HEK293 (cell line): ENCODE results near the gene RASSF5.

Experiments
- BCL11A ChIP-seq: fragments of 450-650 bp; formaldehyde crosslinking; IDR thresholded peaks from 2 replicates; pipeline ENCODE4 v1.5.1; 2016; ENCODE audit warnings: low read depth, missing biosample characterization, missing genetic modification characterization
- EGR2 ChIP-seq: fragments of 450-650 bp; formaldehyde crosslinking; IDR thresholded peaks from 2 replicates; pipeline ENCODE4 v1.5.1; 2016; ENCODE audit warnings: low read depth, missing biosample characterization, missing genetic modification characterization
- FEZF1 ChIP-seq: fragments of 450-650 bp; formaldehyde crosslinking; IDR thresholded peaks from 2 replicates; pipeline ENCODE4 v1.5.1; 2016; ENCODE audit warnings: missing biosample characterization, missing genetic modification characterization
- GLIS2 ChIP-seq: fragments of 450-650 bp; formaldehyde crosslinking; IDR thresholded peaks from 2 replicates; pipeline ENCODE4 v1.5.1; 2016; ENCODE audit warnings: missing biosample characterization, missing genetic modification characterization
- HOXD13 ChIP-seq: sonication (generic); formaldehyde crosslinking; IDR thresholded peaks from 2 replicates; pipeline ENCODE4 v1.8.0; 2022; ENCODE audit warnings: missing genetic modification reagents, borderline replicate concordance
- KLF17 ChIP-seq: fragments of 450-650 bp; formaldehyde crosslinking; IDR thresholded peaks from 2 replicates; pipeline ENCODE4 v1.5.1; 2016; ENCODE audit warnings: missing biosample characterization, missing genetic modification characterization
- MEIS1 ChIP-seq: sonication (generic); formaldehyde crosslinking; IDR thresholded peaks from 2 replicates; pipeline ENCODE4 v1.8.1; 2022; ENCODE audit warnings: missing genetic modification reagents, mild to moderate bottlenecking, borderline replicate concordance
- PRDM1 ChIP-seq: fragments of 450-650 bp; formaldehyde crosslinking; IDR thresholded peaks from 2 replicates; pipeline ENCODE4; 2016; ENCODE audit warnings: missing biosample characterization, missing genetic modification characterization
- PRDM4 ChIP-seq: fragments of 450-650 bp; formaldehyde crosslinking; IDR thresholded peaks from 2 replicates; pipeline ENCODE4 v1.5.1; 2017; ENCODE audit warnings: missing biosample characterization, missing genetic modification characterization
- PRDM6 ChIP-seq: fragments of 450-650 bp; formaldehyde crosslinking; IDR thresholded peaks from 2 replicates; pipeline ENCODE4 v1.5.1; 2017; ENCODE audit warnings: missing biosample characterization, missing genetic modification characterization
- SP3 ChIP-seq: fragments of 450-650 bp; formaldehyde crosslinking; IDR thresholded peaks from 2 replicates; pipeline ENCODE4 v1.5.1; 2016; ENCODE audit warnings: missing biosample characterization, missing genetic modification characterization
- ZBTB44 ChIP-seq: fragments of 450-650 bp; IDR thresholded peaks from 2 replicates; pipeline ENCODE4 v1.5.1; 2018; ENCODE audit warnings: missing biosample characterization, mild to moderate bottlenecking, missing genetic modification characterization
- ZNF239 ChIP-seq: fragments of 450-650 bp; formaldehyde crosslinking; IDR thresholded peaks from 2 replicates; pipeline ENCODE4 v1.5.1; 2016; ENCODE audit warnings: missing biosample characterization, missing genetic modification characterization
- ZNF350 ChIP-seq: fragments of 450-650 bp; formaldehyde crosslinking; IDR thresholded peaks from 2 replicates; pipeline ENCODE4 v1.5.0; 2017; ENCODE audit warnings: missing biosample characterization, mild to moderate bottlenecking, missing genetic modification characterization
- ZNF362 ChIP-seq: fragments of 450-650 bp; formaldehyde crosslinking; IDR thresholded peaks from 2 replicates; pipeline ENCODE4 v1.5.1; 2016; ENCODE audit warnings: missing biosample characterization, missing genetic modification characterization
- ZNF449 ChIP-seq: fragments of 450-650 bp; formaldehyde crosslinking; IDR thresholded peaks from 2 replicates; pipeline ENCODE4 v1.5.1; 2017; ENCODE audit warnings: missing biosample characterization, mild to moderate bottlenecking, missing genetic modification characterization, moderate library complexity
- ZNF529 ChIP-seq: fragments of 450-650 bp; formaldehyde crosslinking; IDR thresholded peaks from 2 replicates; pipeline ENCODE4 v1.5.1; 2017; ENCODE audit warnings: missing genetic modification characterization, missing biosample characterization; ENCODE audit not compliant: insufficient replicate concordance
- ZNF580 ChIP-seq: fragments of 450-650 bp; formaldehyde crosslinking; IDR thresholded peaks from 2 replicates; pipeline ENCODE4 v1.5.1; 2016; ENCODE audit warnings: missing biosample characterization, missing genetic modification characterization
- ZNF610 ChIP-seq: fragments of 450-650 bp; formaldehyde crosslinking; IDR thresholded peaks from 2 replicates; pipeline ENCODE4 v1.5.1; 2016; ENCODE audit warnings: missing biosample characterization, missing genetic modification characterization, borderline replicate concordance
- ZNF664 ChIP-seq: fragments of 450-650 bp; formaldehyde crosslinking; IDR thresholded peaks from 2 replicates; pipeline ENCODE4 v1.5.1; 2016; ENCODE audit warnings: missing biosample characterization, missing genetic modification characterization
- ZNF692 ChIP-seq: fragments of 450-650 bp; formaldehyde crosslinking; IDR thresholded peaks from 2 replicates; pipeline ENCODE4 v1.5.1; 2016; ENCODE audit warnings: missing biosample characterization, missing genetic modification characterization

RASSF5 gene

GRCh38 chr1:206495011-206495461 lies 12.3 kb upstream of the RASSF5 start (continued):
- no peak for TF ChIP-seq ZBTB44 (tag by site-specific recombination)
- 0 out of 2 replicates have a peak, but pooled peaks have one; percentile 13 for TF ChIP-seq PRDM6 (tag by site-specific recombination)
- TF ChIP-seq ZNF692 (tag by site-specific recombination) = no peak
- no peak for TF ChIP-seq ZNF529
- peak; percentile 94 for TF ChIP-seq KLF17 (tag by site-specific recombination)
- no peak for TF ChIP-seq ZNF362 (tag by site-specific recombination)
- TF ChIP-seq MEIS1 (CRISPR knock-in tag) = no peak
- TF ChIP-seq ZNF239 (tag by site-specific recombination) = no peak
- TF ChIP-seq HOXD13 (CRISPR knock-in tag) = no peak
- no peak for TF ChIP-seq ZNF350 (tag by site-specific recombination)
- no peak for TF ChIP-seq ZNF449 (tag by site-specific recombination)
- no peak for TF ChIP-seq EGR2 (tag by site-specific recombination)
- no peak for TF ChIP-seq SP3 (tag by site-specific recombination)
- TF ChIP-seq ZNF664 (tag by site-specific recombination) = no peak
- no peak for TF ChIP-seq ZNF580 (tag by site-specific recombination)
- no peak for TF ChIP-seq FEZF1 (tag by site-specific recombination)
- TF ChIP-seq PRDM4 = no peak
- TF ChIP-seq BCL11A (tag by site-specific recombination) = no peak
- no peak for TF ChIP-seq GLIS2 (tag by site-specific recombination)
- TF ChIP-seq ZNF610 (tag by site-specific recombination) = no peak
- no peak for TF ChIP-seq PRDM1 (tag by site-specific recombination)
